NK-92 (cell line): Measurements from ENCODE around the gene CNNM1.

ENCODE experiments used
- DNase-seq: peaks from one replicate; lab custom pipeline; 2025; ENCODE audit not compliant: unreplicated experiment; lab: John Stamatoyannopoulos, UW

Gene CNNM1

DNA sequence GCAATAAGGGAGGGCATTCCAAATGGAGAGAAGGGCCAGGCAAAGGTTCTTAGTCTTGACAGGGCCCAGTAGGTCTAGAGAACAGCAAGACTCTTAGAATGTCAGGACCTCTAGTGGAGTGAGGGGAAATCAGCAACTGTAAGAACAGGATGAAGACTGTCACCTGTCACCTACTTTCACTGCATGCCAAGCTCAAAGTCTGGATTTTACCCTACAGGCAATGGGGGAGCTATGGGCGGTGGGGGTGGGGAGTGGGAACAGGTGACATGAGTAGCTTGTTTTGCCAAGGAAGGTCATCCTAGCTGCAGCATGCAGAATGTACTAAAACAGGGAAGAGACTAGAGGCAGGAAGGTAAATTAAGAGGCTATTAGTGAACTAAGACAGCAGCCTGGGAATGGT is 82.9 kb downstream of the CNNM1 start:
- DNase-seq, result no peak

DNA sequence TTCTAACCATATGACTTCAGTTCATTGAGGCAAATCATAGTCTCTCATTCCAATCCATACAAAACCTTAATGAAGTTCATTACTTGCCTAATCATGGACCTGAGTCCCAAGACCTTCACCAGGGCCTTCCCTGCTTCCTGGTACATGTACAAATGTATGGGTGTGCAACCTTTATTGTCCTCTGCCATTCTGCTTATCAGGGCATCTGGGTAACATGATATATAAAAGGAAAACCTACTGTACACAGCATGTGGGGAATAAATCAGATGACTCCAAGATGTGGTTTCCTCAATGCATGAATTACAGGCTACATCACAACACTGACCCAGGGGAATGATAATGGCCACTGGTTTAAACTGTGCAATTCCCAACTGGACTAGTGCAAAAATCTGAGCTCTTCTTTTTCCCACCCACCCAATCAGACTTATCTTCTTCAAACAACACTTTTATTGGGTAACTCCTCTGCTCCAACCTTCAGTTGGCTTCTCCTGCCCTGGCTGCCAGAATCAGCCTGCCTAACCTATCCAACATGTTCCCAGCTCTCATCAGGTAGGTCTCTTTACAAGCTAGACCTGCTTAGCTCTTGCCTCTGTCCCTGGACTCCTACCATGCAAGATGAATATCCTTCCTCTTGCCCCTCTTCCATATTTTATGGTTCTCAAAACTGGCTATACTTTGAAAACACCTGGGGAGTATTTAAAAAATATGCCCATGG is 89.9 kb downstream of the CNNM1 start:
- no peak for DNase-seq

DNA sequence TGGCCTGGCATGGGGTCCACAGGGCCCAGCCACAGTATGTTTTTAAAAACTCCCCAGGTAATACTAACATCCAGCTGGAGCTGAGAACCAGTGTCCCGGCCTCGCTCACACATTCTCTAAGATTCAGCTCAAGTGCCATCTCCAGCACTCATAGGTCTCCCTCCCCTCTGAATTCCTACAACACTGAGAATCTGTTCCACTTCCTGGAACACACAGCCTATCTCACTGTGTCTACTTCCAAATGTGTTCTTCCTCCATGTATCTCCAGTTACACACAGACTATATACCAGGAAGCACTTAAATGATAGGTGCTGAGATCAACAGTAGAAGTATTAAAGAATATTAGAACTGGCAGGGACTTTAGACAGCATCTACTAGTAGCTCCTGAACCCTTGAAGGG is 90.5 kb downstream of the CNNM1 start:
- no peak for DNase-seq

DNA sequence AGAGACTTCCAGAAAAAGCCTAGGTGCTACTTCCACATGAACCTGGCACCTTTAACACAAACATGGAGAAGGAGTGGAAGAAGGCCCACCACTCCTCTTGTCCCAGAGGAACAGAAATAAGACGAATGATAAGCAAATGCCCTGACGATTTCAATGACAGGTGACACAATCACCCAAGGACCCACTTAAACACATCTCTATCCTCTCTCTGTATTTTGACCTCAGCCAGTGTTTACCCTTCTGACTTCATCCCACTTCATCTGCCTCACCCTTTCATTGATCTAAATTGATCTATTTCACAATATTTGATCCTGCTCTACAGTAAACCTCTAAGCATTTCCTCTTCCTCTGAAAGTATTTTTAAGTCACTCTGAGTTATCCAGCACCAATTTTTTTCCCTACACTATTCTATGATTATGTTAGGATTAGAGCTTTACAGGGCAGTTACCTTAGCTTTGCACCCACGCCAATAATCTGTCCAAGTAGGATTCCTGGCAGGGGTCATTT is 92.1 kb downstream of the CNNM1 start:
- DNase-seq, result no peak

DNA sequence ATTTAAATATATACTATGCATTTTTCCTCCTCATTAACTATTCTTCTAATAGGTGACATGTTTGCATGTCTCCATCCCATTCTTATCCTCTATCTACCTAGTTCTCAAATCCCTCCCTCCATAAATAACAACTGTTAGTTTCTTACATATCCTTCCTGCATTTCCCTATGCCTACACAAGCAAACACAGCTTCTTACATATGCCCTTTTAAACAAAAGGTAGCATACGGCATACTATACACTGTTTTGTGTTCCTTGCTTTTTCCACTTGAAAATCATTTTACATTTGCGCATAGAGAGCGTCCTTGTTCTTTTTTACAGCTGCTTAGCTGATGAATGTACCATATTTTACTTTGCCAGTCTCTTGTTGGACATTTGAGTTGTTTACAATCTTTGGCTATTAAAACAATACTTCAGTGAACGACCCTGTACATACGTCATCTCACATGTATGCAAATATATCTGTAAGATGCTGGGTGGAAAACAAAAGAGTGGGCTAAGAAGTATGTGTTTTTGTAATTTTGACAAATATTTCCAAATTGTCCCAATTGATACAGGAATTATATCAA is 93.5 kb downstream of the CNNM1 start:
- DNase-seq, result no peak

DNA sequence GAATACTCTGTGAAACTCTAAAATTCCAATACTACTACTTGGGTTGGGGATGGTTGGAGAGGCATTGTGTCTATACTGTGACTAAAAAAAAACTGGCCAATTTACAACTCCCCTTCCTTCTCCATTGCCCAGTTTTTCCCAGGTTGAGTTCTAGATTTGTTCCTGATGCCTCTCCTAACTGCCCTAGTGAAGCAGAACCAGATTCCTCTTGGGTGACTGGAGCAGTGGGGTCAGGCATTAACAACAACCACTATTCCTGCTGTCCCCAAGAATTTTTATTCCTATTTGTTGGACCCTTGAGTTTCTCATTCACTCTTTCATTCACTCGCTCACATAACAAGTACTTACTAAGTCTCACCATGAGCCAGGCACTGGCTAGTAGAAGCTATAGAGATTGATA is 95.5 kb downstream of the CNNM1 start:
- no peak for DNase-seq

DNA sequence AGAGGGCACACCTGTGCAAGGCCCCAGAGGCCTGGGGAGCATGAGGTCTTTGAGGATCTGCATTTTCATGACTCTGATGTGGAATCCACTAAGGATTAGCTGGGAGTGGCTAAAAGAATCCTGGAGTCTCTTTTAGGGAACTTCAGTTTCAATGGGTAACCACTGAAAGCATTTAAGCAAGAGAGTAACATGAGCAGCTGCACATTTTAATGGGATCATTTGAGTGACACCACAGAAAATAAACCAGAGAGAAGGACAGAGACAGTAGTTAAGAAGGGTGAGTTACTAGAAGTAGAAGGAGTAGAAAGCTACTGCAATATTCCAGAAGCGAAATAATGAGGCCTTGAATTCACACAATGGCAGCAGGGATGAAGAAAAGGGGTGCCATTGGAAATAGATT is 96.0 kb downstream of the CNNM1 start:
- no peak for DNase-seq

DNA sequence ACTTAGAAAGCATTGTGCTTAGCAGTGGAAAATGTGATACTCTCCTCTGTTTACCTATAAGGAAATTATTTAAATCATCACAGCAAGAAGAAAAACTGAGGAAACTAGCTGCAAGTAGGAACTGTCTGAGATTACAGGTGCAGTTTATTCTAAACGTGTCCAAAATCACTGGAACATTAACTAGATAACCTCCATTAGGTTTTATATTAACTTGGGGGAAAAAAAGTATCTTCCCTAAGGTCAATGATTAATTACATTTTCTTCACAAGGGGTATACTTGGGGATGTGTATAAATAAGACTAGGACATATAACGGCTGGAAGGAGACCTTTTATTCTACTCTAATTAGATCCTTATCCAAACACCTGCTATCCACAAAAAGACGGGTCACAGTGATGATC is 97.5 kb downstream of the CNNM1 start:
- no peak for DNase-seq

DNA sequence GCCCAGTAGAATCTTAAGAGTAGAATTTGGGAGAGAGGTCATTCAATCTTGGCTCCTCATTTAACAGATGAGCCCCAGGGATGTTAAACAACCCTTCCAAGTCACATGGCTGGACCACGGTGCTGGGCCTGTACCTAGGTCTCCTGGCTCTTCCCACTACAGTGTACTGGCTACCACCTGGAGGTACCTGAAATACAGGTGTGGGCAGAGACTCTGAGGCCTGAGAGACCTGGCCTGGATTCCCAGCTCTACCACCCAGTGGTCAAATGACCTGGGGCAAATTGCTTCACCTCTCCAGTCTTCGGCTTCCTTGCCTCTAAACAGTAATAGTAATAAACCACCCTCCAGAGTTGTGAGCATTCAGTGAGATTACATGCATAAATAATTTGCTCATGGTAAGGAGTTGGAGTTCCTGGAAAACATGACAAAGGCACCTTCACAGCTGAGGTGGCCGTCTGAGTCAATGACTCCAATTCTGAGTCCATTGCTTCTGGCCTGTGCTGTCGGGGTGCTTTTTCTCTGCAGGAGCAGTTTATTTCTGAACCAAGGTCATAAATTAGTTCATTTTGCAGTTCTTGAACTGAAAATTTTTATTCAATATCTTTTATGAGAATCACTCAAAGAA is 98.5 kb downstream of the CNNM1 start:
- no peak for DNase-seq

DNA sequence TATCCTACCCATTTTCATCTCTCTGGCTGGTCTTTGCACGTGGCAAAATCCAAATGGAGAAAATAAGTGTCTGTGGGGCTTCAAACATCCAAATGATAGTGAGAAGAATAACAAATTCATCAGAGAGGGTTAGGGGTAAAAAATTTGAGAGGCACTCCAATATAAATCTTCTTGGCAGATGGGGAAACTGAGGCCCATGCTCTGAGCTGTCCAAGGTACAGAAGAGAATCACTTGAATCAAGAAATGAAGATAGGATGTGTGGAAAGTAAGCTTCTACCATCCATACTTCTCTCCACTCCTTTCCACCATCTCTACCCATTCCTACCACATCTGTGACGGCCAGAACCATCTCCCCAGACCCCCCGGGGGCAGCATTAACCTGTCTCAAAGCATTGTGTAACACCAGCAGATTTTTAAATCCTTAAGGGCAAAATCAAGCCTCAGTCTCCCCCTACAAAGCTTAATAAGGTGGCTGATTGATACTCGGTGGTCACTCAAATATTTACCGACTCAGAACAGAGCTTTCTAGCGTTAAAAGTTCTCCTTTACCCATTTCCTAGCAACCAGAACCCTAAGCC is 100.5 kb downstream of the CNNM1 start:
- DNase-seq, result no peak

DNA sequence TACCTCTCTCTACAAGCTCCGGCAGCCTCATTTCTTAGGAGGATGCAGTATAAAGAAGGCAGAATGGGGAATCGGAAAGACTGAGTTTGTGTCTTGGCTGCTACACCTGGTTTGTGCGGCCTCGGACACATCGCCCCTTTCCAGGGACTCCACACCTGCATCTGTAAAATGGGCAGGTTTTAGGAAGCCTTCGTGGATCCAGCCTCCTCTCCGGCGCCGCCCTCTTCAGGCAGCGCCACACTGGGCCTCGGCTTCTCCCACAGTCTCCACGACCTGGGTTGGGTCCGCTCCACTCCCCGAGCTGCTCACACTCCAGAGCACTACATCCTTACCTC is 100.9 kb downstream of the CNNM1 start:
- no peak for DNase-seq

DNA sequence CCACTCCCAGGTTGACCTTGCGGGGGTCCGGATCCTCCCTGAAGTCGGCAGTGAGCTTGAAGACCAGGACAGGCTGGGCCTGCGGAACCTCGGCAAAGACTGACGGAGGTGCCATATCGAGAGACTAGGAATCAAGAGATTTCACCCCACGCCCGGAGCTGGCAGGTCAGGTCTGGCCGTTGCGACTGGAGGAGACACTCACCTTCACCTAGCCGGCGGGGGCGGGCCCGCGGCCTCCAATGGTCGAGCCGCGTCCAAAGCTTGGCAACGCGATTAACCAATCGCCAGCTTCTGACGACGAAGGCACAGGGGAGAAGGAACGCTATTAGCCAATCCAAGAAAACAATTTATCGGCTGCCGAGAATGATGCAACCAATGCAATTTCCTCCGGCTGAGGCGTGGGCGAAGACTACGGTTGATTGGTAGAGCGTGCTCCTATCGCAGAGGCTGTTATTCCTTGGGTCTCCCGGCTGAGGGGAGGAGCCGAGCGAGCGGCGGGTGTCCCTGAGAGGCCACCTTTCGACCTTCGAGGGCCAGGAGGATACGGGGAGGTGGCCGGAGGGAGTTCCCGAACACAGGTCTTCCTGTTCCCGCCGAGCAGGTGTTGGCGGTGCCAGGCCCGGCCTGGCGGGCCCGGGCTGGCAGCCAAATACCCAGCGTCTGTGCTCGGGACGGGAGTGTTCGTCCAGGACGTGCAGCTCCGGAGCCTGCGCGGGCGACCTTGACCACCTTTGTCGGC is 101.5 kb downstream of the CNNM1 start, which contains the start of gene GOT1:
Gene GOT1, minus strand, starts transcription at position 174 of the 739 bp plus-strand sequence. Its CDS starts 59 bp downstream, at position 115.
- peak; percentile 81 for DNase-seq

DNA sequence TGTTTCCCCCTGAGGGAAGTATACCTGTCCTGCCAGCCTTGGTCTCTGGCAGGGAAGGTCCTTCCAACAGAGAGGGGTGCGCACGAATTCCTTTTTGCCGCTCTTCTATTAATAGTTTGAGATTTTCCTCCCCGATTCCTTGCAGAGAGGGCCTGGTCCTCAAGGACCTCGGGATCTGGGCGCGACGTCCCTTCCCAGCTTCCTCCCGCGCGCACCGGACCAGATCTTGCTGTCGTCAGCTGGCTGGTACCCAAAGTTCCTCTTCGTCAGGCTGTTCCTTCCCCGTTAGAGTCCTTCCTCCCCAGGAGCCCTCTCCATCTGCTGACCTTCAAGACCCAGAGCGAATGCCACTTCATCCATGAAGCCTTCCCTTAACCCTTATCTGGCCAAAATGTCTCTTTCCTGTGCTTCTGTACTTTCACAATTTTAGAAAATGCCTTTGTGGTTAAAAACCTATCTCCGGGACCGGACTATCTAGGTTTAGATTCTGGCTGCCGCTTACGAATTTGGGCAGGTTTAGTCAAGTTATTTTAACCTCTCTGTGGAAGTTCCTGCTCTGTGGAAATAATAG is 102.1 kb downstream of the CNNM1 start:
- DNase-seq, result no peak

DNA sequence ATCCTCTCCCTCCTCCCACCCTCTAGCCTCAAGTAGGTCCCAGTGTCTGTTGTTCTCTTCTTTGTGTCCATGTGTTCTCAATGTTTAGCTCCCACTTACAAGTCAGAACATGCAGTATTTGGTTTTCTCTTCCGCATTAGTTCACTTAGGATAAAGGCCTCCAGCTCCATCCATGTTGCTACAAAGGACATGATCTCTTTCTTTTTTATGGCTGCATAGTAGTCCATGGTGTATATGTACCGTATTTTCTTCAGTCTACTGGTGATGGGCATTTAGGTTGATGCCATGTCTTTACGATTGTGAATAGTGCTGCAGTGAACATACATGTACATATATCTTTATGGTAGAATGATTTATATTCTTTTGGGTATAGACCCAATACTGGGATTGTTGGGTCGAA is 102.9 kb downstream of the CNNM1 start:
- DNase-seq, result no peak

DNA sequence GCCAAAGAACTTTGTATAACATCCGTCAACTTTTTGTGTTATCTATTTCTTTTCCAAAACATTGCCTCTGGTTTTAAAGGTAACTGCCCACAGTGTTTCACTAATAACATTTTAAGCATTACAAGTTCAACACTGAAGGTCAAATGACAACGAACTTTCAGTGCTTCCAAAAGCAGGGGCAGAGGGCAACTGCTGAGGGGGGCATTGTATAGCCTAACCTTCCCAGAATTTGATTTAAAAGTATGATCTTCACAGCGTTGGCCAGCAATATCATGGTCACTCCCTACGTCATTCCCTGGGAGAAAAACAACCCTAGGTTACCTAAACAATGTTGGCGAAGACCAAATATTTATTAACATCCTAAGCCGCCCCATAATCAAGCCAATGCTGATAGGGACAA is 103.7 kb downstream of the CNNM1 start:
- no peak for DNase-seq

DNA sequence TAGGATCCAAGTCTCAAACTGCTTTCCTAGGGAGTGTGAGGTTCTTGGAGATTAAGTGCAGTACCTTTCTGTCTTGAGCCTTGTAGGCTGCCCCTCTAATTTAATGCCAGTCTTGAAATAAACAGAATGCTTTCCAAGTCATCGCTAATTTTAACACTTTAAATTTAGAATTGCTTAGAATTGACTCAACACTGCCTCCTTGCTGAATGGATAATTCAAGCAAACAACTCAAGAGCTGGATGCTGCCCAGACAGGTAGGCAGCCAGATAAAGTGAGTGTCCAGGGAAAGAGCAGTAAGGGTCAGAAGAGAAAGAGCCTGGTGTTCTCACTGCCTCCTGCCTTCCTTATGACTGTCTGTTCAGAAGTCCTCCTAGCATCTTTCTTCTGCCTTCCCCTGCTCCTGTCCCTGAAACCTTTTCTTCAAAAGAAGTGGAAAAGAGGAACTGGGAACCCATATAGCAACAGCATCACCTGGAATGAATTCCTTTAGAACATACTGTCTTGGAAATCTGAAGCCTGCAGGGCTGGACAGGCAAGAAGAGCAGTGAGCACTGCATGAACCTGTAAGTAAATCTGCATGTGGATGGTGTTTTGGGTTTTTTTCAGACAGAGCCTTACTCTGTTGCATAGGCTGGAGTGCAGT is 104.3 kb downstream of the CNNM1 start:
- DNase-seq, result no peak

DNA sequence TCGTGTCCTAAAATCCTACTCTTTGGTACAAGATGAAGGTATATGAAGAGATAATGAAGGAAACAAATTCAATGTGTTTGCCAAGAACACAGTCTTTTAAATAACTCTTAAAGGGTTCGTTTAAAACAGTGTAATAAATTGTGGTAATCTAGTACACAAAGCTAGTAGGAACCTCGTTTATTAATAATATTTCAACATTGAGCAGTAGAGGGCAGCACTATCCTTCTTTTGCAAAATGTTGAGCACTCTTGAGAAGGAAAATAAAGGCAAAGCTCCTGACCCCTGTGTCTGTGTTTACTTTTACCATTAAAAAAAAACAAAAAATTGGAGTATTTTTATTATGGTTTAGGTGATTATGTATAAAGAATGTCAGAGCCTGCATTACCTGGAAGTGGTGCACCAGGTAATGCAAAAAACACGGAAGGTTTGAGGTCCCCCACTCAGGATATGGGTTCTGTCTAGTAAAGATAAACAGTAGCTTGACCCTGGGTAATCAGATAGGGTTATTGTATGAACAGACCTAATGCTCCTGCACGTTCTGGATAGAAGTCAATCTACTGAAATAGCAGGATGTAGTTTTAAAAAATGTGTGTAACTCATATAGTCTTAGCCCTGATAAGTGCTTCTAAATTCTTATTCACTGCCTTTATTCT is 107.0 kb downstream of the CNNM1 start:
- DNase-seq, result no peak

DNA sequence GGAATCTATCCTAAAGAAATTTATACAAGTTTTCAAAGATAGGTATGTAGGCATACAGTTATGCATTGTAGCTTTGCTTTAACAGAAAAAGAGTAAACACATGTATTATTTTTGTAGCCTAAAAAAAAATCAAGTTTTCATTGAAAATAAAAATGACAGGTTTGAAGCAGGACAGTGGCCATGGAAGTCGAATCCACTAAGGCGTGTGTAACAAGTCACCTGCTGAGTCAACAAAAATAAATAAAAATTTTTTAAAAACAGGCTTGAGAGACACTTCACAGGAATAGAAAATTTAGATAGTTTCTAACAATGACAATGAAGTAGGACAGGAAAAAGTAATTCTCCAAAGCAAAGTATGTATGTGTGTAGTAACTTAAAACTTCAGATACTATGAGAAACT is 109.7 kb downstream of the CNNM1 start:
- no peak for DNase-seq

DNA sequence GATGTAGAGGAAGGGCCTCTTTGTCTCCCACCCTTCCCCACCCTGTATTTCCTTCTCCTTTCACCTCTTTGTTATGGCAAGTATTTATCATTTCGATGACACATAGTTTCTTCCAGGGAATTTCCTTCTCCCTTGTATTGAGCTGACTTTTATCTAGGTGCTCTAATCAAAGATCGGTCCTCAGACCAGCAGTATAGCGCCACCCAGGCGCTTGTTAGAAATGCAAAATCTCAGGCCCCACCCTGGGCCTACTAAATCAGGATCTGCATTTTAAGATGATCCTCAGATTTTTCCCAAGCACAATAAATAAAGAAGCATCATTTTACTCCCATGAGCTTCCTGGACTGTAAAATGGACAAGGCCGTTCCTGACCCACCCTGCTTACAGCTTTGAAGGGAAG is 113.2 kb downstream of the CNNM1 start:
- DNase-seq, result no peak

DNA sequence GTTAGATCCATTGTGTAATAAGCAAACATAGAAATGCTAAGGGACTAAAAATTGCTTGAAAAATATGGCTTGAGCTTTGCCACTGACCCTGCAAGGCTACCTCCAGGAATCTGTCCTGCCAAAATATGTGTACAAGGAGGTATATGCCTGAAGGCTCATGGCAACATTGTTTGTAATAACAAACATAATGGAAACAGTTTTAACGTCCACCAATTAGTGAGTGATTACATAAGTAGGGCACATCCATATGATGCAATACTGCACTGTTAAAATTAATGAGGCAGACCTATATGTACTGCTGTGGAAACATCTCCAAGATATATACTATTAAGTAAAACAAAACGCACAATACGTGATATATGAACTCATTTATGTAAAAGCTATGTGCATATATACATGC is 114.3 kb downstream of the CNNM1 start:
- DNase-seq, result no peak
